ENCODE measurements around the gene IFNG-AS1. TPM values are rescaled to one million over a fixed set of nuclear protein-coding genes. Genes with fewer than 3 reads are reported as not detected.

Gene IFNG-AS1
- total RNA-seq, 6 experiments from 2014 or later, result not detected

- H3K36me3 Mint-ChIP-seq (ENCODE audit: low read depth), result no peaks in the 10 kb centered on the region
- H3K27me3 Mint-ChIP-seq (ENCODE audit: insufficient read depth), result peaks cover 1% of the 10 kb centered on the region; the same call in 1 of the 2 replicates
- H3K9me3 Mint-ChIP-seq, result no peaks in the 10 kb centered on the region
- H3K4me3 Mint-ChIP-seq, result no peak overlapping the region
- DNase-seq, result no peak
- H3K4me1 Mint-ChIP-seq (ENCODE audit: low read depth), result no peaks in the 10 kb centered on the region
- no peak overlapping the region for H3K27ac Mint-ChIP-seq
- no peak for TF ChIP-seq CTCF (IDR thresholded peaks at IDR 0.05)
These were observed 80.0 kb downstream of the IFNG-AS1 start for GRCh38 chr12:68069275-68069674.

Other genes with a start within 250 kb of the IFNG-AS1 start
- gene IFNG, start 170.3 kb downstream of the IFNG-AS1 start, total RNA-seq (2021; fragmentation: NEBNext Ultra II Directional; extraction: Animal tissue kit (Norgen Biotek cat#: 25700)), result not detected
- gene IL26, start 236.4 kb downstream of the IFNG-AS1 start, total RNA-seq (2021; fragmentation: NEBNext Ultra II Directional; extraction: Animal tissue kit (Norgen Biotek cat#: 25700)), result not detected